CD4-positive, alpha-beta T cell treated with Interleukin-21 for 1 hour (primary cell): ENCODE data around the gene ZCCHC24.

ENCODE experiments used
- DNase-seq: peaks from one replicate; pipeline ENCODE4 v3.0.0-alpha.2; 2020

The ZCCHC24 gene

GRCh38 chr10:79355420-79356017, 89.9 kb downstream of the ZCCHC24 start:
- no peak for DNase-seq

GRCh38 chr10:79354615-79355014, 90.8 kb downstream of the ZCCHC24 start:
- no peak for DNase-seq

DNA sequence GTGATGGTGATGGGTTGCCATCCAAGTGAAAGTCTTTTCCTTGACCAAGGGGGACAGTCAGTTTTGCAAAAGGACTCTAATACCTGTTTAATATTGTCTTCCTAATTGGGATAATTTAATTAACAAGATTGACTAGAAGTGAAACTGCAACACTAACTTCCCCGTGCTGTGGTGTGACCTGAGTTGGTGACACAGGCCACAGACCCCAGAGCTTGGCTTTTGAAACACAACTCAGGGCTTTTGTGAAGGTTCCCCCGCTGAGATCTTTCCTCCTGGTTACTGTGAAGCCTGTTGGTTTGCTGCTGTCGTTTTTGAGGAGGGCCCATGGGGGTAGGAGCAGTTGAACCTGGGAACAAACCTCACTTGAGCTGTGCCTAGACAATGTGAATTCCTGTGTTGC, 91.3 kb downstream of the ZCCHC24 start:
- no peak for DNase-seq

GRCh38 chr10:79353726-79354125, 91.7 kb downstream of the ZCCHC24 start:
- no peak for DNase-seq

GRCh38 chr10:79353000-79353406, 92.4 kb downstream of the ZCCHC24 start:
- DNase-seq: no peak

DNA sequence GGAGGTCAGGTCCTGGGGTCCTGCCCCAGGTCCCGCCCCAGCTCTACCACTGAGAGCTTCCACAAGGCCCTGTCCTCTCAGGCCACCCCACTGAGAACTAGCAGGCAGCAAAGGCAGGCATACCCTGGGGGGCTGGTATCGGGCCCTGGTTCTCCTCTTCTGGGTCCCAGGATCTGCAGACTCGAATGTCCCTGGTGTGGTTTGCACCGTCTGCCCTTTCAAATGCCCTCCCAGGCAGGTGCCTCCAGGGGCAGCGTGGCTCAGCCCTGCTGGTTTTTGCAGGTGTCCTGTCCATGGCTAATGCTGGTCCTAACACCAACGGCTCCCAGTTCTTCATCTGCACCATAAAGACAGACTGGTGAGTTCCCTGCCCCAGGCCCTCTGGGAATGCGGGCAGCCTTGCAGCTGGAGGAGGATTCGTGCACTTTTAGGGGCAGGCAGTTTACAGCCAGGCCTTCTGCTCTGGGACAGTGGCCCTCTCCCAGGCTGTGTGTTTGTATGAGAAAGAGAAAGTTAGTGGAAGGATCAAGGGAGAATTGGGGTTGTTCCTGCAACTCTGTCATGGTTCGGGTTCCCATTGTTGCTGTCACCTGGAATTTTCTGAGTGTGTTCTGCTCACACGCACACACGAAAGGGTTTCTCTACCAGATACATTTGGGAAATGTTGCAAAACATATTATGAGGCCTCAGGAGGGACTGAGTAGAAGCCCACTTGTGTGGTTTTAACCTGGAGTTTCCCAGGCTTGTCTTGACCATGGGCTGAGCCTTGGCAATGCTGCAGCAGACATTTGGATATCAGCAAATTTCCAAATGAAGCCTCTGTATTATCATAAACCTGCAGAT, 93.2 kb downstream of the ZCCHC24 start:
- no peak for DNase-seq

GRCh38 chr10:79351332-79351731, 94.1 kb downstream of the ZCCHC24 start:
- no peak for DNase-seq

- DNase-seq: no peak
Measured at GRCh38 chr10:79350407-79351154, 94.8 kb downstream of the ZCCHC24 start.

- DNase-seq: no peak
Measured at GRCh38 chr10:79349766-79350406, 95.5 kb downstream of the ZCCHC24 start.

GRCh38 chr10:79349072-79349491, 96.3 kb downstream of the ZCCHC24 start:
- no peak for DNase-seq

GRCh38 chr10:79348640-79348988, 96.8 kb downstream of the ZCCHC24 start:
- no peak for DNase-seq

DNA sequence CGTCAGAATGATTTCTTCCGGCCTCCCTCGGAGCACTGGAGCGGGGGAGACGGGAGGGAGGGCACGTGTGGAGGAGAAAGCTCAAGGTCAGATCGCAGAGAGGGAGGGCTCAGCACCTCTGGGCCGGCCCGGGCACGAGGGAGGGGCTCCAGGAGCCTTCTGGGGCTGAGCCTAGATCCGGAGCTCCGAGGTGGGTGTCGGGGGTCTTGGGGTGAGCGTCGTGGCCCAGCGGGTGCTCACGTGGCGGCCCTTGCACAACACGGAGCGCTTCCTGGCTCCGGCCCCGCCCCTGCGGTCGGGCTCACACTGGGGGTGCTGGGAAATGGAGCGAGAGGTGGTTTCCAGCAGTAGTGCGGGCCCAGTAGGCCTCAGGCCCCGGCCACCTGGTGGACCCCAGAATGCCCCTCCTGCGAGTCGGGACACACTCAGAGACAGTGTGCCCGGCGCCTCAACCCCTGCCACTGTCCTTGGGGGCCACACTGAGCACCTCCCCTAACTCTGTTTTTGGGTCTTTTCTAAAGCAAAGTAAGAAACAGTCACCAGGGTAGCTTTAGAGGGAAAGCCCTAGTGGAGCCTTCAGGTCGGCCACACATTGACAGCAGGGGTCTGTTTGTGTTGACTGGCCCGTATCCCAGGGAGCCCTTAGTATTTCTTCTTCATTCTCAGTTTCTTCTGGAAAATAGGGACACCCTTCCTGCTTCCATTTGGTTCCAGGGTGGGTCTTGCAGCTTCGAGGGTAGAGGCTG, 97.4 kb downstream of the ZCCHC24 start:
- DNase-seq: peak; percentile 87

DNA sequence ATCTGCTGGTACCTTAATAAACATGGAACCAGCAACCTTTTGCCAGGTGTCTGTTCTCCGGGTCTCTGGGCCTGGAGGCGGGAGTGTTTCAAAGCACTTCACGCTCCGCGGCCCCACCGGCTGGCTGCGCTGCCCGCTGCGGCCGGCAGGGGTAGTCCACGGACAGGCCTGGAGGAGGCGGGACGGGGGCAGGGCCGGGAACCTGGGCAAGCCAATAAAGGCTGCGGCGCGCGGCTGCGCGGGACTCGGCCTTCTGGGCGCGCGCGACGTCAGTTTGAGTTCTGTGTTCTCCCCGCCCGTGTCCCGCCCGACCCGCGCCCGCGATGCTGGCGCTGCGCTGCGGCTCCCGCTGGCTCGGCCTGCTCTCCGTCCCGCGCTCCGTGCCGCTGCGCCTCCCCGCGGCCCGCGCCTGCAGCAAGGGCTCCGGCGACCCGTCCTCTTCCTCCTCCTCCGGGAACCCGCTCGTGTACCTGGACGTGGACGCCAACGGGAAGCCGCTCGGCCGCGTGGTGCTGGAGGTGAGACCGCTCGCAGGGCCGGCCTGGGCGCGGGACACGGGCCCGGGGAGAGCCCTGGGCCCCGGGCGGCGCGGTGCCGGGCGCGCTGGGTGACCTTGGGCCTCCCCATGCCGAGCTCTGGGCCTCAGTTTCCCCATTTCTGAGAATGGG, 98.1 kb downstream of the ZCCHC24 start, which contains the start of gene PPIF:
TSS of gene PPIF (plus strand) at position 244 of the 668 bp plus-strand sequence. CDS start at position 324, 80 bp downstream.
- DNase-seq: peak; percentile 93

DNA sequence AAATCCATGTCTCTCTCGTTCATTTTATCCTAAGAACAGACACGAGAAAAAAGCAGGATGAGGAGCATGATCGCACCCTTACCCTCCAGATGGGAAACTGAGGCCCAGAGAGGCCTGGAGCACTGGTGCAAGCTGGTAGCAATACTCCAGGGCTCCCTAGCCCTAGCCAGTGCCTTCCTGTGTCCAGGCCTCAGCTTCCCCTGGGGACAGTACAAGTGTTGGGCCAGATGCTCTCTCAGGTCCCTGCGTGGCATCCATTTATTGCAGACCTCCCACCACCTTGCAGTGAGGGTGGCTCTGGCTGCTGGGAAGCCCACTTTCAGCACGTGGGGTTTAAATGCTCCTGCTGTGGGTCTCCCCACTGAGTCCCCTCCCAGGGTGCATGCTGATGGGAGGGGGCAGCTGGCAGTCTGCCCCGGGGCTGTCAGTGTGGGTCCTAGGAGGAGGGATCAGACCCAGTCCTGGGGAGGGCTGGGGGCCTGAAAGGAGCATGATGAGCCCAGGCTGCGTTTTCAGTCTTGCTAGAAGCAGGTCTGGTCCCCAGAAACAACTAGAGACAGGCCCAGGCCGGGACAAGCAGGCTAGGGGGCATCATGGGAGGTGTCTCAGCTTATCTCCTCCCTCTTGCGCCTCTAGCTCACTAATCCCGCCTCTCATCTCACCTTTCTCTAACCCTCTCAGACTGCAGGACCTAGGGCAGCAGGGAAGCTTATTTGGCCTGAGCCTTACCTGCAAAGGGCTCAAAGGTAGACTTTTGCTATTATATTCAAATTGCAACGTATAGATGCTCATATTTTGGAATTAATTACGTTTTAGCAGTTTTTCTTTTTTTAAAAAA, 98.8 kb downstream of the ZCCHC24 start:
- DNase-seq: no peak

DNA sequence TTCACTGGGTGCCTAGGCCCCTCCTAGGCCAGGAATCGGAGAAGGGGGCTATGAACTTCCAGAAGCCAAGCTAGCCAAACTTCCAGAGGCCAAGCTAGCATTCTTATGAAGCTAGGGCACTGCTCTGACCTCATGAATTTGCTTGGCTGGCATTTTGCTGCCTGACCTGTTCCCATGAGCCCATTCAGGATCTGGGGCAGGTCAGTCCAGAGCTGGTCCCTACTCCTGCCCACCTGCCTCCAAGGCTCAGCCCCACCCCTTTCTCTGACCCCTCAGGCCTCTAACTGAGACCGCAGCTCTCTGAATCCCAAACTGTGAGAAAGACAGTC, 99.4 kb downstream of the ZCCHC24 start:
- no peak for DNase-seq

- DNase-seq: no peak
Measured at GRCh38 chr10:79345241-79346011, 100.0 kb downstream of the ZCCHC24 start.

DNA sequence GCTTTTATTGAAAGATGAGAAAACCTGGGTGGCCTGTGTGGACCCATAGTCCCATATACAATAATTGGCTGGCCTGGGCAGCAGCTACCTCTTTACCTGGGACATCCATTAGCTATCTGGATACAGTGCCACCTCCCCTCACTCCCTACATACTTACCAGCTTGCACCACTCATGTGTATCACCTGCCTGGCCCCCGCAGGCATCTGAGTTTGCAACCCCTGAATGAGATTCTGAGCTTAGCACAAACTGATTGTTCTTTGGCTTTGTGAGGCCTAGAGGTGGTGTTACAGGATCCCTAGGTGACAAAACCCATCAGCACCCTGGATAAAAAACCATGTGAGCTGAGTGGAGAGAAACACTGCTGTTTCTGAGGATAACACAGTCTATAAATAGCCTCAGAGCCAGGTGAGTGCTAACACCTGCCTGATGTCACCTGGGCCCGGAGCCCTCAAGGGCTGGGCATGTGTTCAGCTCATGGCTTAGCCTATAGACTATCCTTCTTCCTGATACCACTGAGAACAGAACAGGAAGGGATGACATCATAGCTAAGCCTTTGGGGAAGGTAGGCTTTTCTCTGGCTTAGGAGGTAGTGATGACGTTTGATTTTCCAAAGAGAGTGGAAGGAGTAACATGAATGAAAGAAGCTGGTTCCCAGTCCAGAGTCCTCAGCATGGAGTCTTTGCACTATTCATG, 100.8 kb downstream of the ZCCHC24 start:
- no peak for DNase-seq

GRCh38 chr10:79342811-79343561, 102.4 kb downstream of the ZCCHC24 start:
- no peak for DNase-seq

GRCh38 chr10:79342295-79342761, 103.1 kb downstream of the ZCCHC24 start:
- DNase-seq: no peak
